Pulmonary artery endothelial cell (primary cell): ENCODE data around the gene OR51A2. TPM values are rescaled to one million over a fixed set of nuclear protein-coding genes. Genes with fewer than 3 reads are reported as not detected.

Experiments used
- total RNA-seq: library from RNA; depleted of rRNA; stranded (reverse); fragments of >200 nt; gene quantifications from 2 replicates; pipeline ENCODE4 v1.2.3, GENCODE V29; 2014

OR51A2 gene
- total RNA-seq, 1 donor from 2014 or later, result not detected

Other genes with a start within 250 kb of the OR51A2 start
- not detected in 2 replicates for gene OR51F1, start 185.8 kb downstream of the OR51A2 start, total RNA-seq
- not detected in 2 replicates for gene OR52R1, start 151.3 kb downstream of the OR51A2 start, total RNA-seq
- not detected in 2 replicates for gene OR51F2, start 134.4 kb downstream of the OR51A2 start, total RNA-seq
- not detected in 2 replicates for gene OR51S1, start 106.5 kb downstream of the OR51A2 start, total RNA-seq
- not detected in 2 replicates for gene OR51T1, start 73.8 kb downstream of the OR51A2 start, total RNA-seq
- not detected in 2 replicates for gene OR51A7, start 51.9 kb downstream of the OR51A2 start, total RNA-seq
- not detected in 2 replicates for gene OR51G2, start 36.4 kb downstream of the OR51A2 start, total RNA-seq
- gene OR51G1, start 31.4 kb downstream of the OR51A2 start, total RNA-seq, result not detected in 2 replicates
- not detected in 2 replicates for gene OR51A4, start 8.1 kb downstream of the OR51A2 start, total RNA-seq
- not detected in 2 replicates for gene OR51L1, start 39.1 kb upstream of the OR51A2 start, total RNA-seq
- not detected in 2 replicates for gene OR52J3, start 90.8 kb upstream of the OR51A2 start, total RNA-seq
- gene OR52E2, start 103.9 kb upstream of the OR51A2 start, total RNA-seq, result not detected in 2 replicates
- gene OR52E1, start 113.9 kb upstream of the OR51A2 start, total RNA-seq, result not detected in 2 replicates
- gene OR52A5, start 182.6 kb upstream of the OR51A2 start, total RNA-seq, result not detected in 2 replicates
- not detected in 2 replicates for gene OR52A1, start 199.0 kb upstream of the OR51A2 start, total RNA-seq
- gene OR51V1, start 245.0 kb upstream of the OR51A2 start, total RNA-seq, result not detected in 2 replicates